DOHH2 (cell line): ENCODE measurements around the gene GADD45A.
A peak's percentile ranks its signal among the peaks of the same experiment; 100 is the strongest.
"Not testable (repeated sequence)": the region's sequence is repeated elsewhere in the genome, so short reads cannot be mapped to it uniquely, and the experiment has no call there.

Source experiments
- H3F3A ChIP-seq: fragments of 200-600 bp; sonication (generic), shearing (Covaris generic); 2 replicates; pipeline ENCODE4 v1.6.0; 2016; ENCODE audit warnings: antibody characterized with exemption, mild to moderate bottlenecking; ENCODE audit not compliant: control insufficient read depth, insufficient read depth
- H3K27ac ChIP-seq: fragments of 200-600 bp; sonication (generic); 2 replicates; pipeline ENCODE4 v1.5.1; 2014; ENCODE audit warnings: low read depth, mild to moderate bottlenecking, low read length, moderate library complexity
- H3K27me3 ChIP-seq: fragments of 200-600 bp; sonication (generic); 2 replicates; pipeline ENCODE4 v1.6.1; 2014; ENCODE audit warnings: mild to moderate bottlenecking, low read length, mixed read lengths; ENCODE audit not compliant: control insufficient read depth
- H3K36me3 ChIP-seq: fragments of 200-600 bp; sonication (generic); 2 replicates; pipeline ENCODE4 v1.6.1; 2014; ENCODE audit warnings: mild to moderate bottlenecking, low read length, moderate library complexity, mixed read lengths; ENCODE audit not compliant: control insufficient read depth
- H3K4me1 ChIP-seq: fragments of 200-600 bp; sonication (generic); 2 replicates; pipeline ENCODE4 v1.6.1; 2014; ENCODE audit warnings: mild to moderate bottlenecking, low read length, mixed read lengths; ENCODE audit not compliant: control insufficient read depth
- H3K4me2 ChIP-seq: fragments of 200-600 bp; sonication (generic); 2 replicates; pipeline ENCODE4 v1.6.0; 2014; ENCODE audit warnings: mild to moderate bottlenecking, low read length, moderate library complexity
- H3K4me3 ChIP-seq: fragments of 200-600 bp; sonication (generic); 2 replicates; pipeline ENCODE4 v1.5.1; 2014; ENCODE audit warnings: mild to moderate bottlenecking, low read length, mixed read lengths
- H3K79me2 ChIP-seq: fragments of 200-600 bp; sonication (generic); 2 replicates; pipeline ENCODE4 v1.6.1; 2014; ENCODE audit warnings: mild to moderate bottlenecking, low read length, mixed read lengths; ENCODE audit not compliant: control insufficient read depth
- H3K9me2 ChIP-seq: fragments of 200-600 bp; sonication (generic); replicated peaks from 2 replicates; pipeline ENCODE4 v1.6.1; 2014; ENCODE audit warnings: mild to moderate bottlenecking, low read length, mixed read lengths; ENCODE audit not compliant: control insufficient read depth
- H3K9me3 ChIP-seq: fragments of 200-600 bp; sonication (generic); 2 replicates; pipeline ENCODE4 v1.6.1; 2014; ENCODE audit warnings: antibody characterized with exemption, low read length, mixed read lengths; ENCODE audit not compliant: control insufficient read depth, insufficient read depth
- H4K20me1 ChIP-seq: fragments of 200-600 bp; sonication (generic); 2 replicates; pipeline ENCODE4 v1.6.0; 2014; ENCODE audit warnings: low read depth, mild to moderate bottlenecking, antibody characterized with exemption, low read length, moderate library complexity; ENCODE audit not compliant: control insufficient read depth, insufficient read depth
- EZH2phosphoT487 ChIP-seq: fragments of 200-600 bp; sonication (generic); IDR thresholded peaks from 2 replicates; pipeline ENCODE4 v1.6.1; 2017; ENCODE audit warnings: borderline replicate concordance, mild to moderate bottlenecking, antibody characterized with exemption, low read length, moderate library complexity, mixed read lengths
- TF ChIP-seq, protein P1 (sequence below): fragments of 200-600 bp; sonication (generic); IDR thresholded peaks from one replicate; pipeline ENCODE4 v1.5.1; 2014; ENCODE audit warnings: antibody characterized with exemption, mild to moderate bottlenecking, low read depth, low read length; ENCODE audit not compliant: poor library complexity, severe bottlenecking

GADD45A gene

GRCh38 chr1:67729872-67730271, 44.9 kb downstream of the GADD45A start:
- TF ChIP-seq EZH2phosphoT487 = no peak
- TF ChIP-seq, protein P1, sequence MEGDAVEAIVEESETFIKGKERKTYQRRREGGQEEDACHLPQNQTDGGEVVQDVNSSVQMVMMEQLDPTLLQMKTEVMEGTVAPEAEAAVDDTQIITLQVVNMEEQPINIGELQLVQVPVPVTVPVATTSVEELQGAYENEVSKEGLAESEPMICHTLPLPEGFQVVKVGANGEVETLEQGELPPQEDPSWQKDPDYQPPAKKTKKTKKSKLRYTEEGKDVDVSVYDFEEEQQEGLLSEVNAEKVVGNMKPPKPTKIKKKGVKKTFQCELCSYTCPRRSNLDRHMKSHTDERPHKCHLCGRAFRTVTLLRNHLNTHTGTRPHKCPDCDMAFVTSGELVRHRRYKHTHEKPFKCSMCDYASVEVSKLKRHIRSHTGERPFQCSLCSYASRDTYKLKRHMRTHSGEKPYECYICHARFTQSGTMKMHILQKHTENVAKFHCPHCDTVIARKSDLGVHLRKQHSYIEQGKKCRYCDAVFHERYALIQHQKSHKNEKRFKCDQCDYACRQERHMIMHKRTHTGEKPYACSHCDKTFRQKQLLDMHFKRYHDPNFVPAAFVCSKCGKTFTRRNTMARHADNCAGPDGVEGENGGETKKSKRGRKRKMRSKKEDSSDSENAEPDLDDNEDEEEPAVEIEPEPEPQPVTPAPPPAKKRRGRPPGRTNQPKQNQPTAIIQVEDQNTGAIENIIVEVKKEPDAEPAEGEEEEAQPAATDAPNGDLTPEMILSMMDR = no peak
- 0 out of 2 replicates have a peak, but pooled peaks cover 7% of the 10 kb centered on the region for H3F3A ChIP-seq
- H3K9me2 ChIP-seq = no peaks in the 10 kb centered on the region
- no peaks in the 10 kb centered on the region for H3K27me3 ChIP-seq
- H3K79me2 ChIP-seq = no peaks in the 10 kb centered on the region
- H3K4me1 ChIP-seq = peaks cover 25% of the 10 kb centered on the region
- H3K27ac ChIP-seq = no peak overlapping the region
- no peak overlapping the region for H3K4me3 ChIP-seq
- no peaks in the 10 kb centered on the region for H3K9me3 ChIP-seq
- no peaks in the 10 kb centered on the region for H3K36me3 ChIP-seq
- no peaks in the 10 kb centered on the region for H4K20me1 ChIP-seq
- H3K4me2 ChIP-seq = no peak overlapping the region

GRCh38 chr1:67730312-67730711, 45.3 kb downstream of the GADD45A start:
- H3K4me3 ChIP-seq, H3K27me3 ChIP-seq, H3F3A ChIP-seq, H4K20me1 ChIP-seq, H3K27ac ChIP-seq, H3K9me3 ChIP-seq, H3K36me3 ChIP-seq, H3K4me2 ChIP-seq, H3K79me2 ChIP-seq, H3K9me2 ChIP-seq: not testable (repeated sequence)
- peaks cover 30% of the 10 kb centered on the region for H3K4me1 ChIP-seq

DNA sequence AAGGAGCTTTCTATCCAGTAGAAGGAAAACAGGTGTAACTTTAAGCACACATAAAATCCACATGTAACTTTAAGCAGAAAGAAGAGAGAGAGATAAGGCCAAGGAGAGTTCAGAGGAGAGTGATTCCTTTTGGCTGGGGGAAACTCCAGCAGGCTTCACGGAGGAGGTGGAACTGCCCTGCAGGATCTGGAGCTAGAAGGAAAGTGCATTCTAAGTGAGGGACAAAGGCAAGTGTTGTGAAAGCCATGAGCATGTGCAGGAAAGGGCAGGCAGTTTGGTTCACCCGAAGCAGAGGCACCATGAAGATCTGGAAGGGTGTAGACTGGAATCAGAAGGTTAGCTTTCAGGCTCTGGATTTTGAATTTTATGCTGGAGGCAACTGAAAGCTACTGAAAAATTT, 46.3 kb downstream of the GADD45A start:
- TF ChIP-seq, protein P1 = no peak
- TF ChIP-seq EZH2phosphoT487 = no peak
- Histone ChIP-seq H3K27ac (no peak overlapping the region), H3K79me2 (no peaks in the 10 kb centered on the region), H3K9me2 (no peaks in the 10 kb centered on the region), H4K20me1 (no peaks in the 10 kb centered on the region), H3K27me3 (no peaks in the 10 kb centered on the region), H3F3A (peaks cover 15% of the 10 kb centered on the region), H3K36me3 (no peaks in the 10 kb centered on the region), H3K4me2 (no peak overlapping the region), H3K9me3 (no peaks in the 10 kb centered on the region), H3K4me1 (peaks cover 40% of the 10 kb centered on the region), H3K4me3 (no peak overlapping the region)

- H3F3A ChIP-seq = peaks cover 15% of the 10 kb centered on the region
- no peaks in the 10 kb centered on the region for H4K20me1 ChIP-seq
- peak overlapping the region; percentile 32 for H3K4me2 ChIP-seq
- 0 out of 2 replicates have a peak overlapping the region, but pooled peaks have one; percentile 5 for H3K27ac ChIP-seq
- H3K27me3 ChIP-seq = no peaks in the 10 kb centered on the region
- H3K4me1 ChIP-seq = peaks cover 54% of the 10 kb centered on the region
- no peak overlapping the region for H3K4me3 ChIP-seq
- no peaks in the 10 kb centered on the region; the same call in 1 of the 2 replicates for H3K36me3 ChIP-seq
- TF ChIP-seq, protein P1 = no peak
- no peak for TF ChIP-seq EZH2phosphoT487
- no peaks in the 10 kb centered on the region for H3K9me2 ChIP-seq
- H3K9me3 ChIP-seq = no peaks in the 10 kb centered on the region
- no peaks in the 10 kb centered on the region for H3K79me2 ChIP-seq
These were observed 47.8 kb downstream of the GADD45A start for GRCh38 chr1:67732750-67733151.
